HG03064 (cell line): ENCODE measurements around the gene ABRACL.
A peak's percentile ranks its signal among the peaks of the same experiment; 100 is the strongest.
"Not testable (repeated sequence)": the region's sequence is repeated elsewhere in the genome, so short reads cannot be mapped to it uniquely, and the experiment has no call there.

Source experiments
- ATAC-seq: cut with Tn5 transposase; IDR thresholded peaks from one replicate; pipeline ENCODE4 v1.9.1; 2021; ENCODE audit warnings: low read depth; ENCODE audit not compliant: unreplicated experiment

The ABRACL gene, protein sequence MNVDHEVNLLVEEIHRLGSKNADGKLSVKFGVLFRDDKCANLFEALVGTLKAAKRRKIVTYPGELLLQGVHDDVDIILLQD

GRCh38 chr6:139028658-139029469 lies at the start of gene ABRACL:
Gene ABRACL, plus strand, starts transcription at chr6:139028745. Its CDS starts 5,416 bp downstream, at chr6:139034161.
- ATAC-seq: peak; percentile 54

- ATAC-seq: no peak
Observed at GRCh38 chr6:138979365-138979764, 49.2 kb upstream of the ABRACL start.

DNA sequence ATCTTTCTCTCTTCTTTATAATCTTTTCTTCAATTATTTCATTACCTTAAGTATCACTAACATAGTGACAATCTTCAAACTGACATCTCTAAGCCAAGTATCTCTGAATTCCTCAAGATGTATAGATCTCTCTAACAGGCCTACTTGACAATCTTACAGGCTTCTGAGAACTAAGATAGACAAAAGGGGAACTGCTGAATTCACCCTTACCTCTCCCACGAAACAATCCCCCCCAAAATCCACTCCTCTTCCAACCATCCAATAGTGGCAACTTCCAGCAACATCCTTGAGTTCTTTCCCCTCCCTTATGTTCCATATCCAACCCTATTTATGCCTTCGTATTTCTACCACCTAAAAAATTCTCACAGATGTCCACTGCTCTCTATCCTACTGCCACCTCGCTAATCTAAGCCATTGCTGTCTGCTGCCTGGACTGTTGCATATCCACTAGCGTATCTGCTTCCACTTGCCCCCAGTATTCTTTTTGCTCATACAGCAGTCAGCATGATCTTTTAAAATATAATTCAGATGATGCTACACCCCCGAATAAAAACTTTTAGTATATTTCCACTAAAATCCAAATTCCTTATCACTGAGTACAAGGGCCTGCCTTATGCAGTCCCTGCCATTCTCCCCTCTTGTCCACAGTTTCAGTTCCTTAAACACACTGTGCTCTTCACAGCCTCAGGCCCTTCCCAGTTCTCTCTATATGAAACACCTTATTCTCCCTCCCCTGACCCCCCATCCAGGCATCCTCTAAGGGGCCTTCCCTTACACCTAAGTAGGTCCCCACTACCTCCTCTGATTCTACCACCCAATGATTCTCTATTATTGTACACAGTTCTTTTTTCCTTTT lies 48.5 kb upstream of the ABRACL start:
- ATAC-seq: no peak

DNA sequence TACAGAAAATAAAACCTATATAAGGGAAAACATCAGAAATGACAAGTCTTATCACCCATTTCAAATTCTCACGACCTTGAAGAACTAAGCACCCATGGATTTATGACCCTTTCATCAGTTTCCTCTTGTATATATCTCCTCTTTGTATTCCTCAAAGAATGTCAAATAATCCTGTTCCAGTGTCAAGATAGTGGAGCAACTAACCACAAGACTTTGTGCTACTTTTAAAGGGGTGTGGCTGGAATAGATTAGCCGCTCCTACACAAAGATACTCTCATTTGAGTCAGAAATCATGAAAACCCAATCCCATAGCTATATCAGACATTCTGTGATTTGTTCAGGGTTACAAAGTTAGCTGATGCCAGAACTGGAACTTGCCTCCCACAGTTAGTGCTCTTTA lies 47.1 kb upstream of the ABRACL start:
- no peak for ATAC-seq

GRCh38 chr6:138986578-138986977 lies 42.0 kb upstream of the ABRACL start:
- ATAC-seq: no peak

DNA sequence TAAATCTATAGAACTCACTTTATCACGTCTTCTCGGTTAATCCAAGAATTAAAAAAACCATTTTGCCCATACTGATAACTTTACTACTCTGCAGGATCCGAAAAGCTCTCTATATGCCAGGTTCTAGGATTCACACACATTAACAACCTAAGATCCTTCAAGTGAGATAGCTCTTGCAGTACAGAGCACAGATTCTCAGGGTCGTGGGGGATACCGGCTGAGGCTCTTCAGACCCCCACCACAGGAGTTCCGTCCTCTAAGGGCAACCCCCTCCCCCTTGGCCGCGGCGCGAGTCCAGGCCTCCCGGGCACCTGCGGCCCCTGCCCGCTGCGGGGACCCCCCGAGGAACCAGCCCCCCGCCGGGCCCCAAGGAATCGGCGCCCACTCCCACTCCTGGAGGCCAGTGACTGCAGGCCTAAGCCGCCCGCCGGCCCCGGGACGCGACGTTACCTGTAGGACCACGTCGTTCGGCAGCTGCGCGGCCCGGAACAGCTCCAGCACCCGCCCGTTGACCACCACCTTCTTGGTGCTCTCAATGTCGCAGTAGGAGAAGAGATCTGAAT lies 41.4 kb upstream of the ABRACL start:
- ATAC-seq: peak; percentile 2

DNA sequence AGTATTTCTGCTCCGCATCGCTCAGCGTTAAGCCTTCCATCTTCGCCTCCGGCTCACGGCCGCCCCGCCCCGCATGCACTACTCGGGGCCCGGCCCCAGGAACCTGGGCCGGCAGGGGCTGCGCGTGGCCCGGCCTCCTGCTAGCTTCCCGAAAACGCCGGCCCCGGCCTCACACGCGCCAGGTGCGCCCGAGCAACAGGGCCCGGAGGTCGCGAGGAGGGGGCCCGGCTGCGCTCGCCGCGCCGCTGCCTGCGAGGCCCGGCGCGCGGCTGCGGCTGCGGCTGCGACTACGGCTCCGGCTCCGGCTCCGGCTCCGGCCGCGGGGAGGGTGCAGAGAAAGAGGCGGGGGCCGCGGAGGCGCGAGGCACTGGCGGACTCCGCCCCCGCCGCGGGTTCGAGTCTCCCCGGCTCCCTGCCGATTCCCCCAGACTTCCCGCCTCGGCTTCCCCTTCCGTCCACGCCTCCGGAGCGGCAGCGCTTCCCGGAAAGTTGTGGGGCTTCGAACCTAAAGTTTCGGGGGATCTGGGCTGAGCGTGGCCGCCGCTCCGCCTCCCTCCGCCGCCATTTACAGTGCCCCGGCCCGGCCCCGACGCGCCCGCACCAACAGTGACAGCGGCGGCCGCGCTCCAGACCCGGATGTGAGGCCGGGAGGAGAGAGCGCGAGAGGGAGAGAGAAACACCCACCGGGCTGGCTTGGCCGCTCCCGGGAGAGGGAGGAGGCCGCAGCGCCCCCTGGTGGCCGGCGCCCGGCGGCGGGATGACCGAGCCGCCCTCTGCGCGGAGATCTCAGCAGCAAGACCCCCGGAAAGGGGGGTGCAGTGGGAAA lies 40.7 kb upstream of the ABRACL start, which contains the start of gene REPS1:
Gene REPS1, minus strand, starts transcription at position 611 of the 826 bp plus-strand sequence. Its CDS starts 571 bp downstream, at position 40.
- ATAC-seq: peak; percentile 94

DNA sequence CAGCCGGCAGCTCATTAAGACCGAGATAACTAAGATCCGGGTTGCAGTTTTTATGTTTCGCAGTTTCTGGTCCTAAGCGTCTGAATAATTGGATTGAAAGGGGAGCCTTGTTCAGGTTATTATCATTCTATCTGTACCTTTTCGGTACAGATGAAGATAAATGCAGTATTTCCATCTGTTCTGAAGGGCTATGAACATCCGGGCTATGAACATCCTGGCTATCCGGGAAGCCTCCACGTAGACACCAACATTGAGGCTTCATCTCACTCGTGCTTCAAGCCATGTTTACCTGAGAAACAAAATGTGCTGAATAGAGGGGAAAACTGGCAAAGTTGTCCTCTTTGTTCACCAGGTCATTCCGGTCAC lies 40.1 kb upstream of the ABRACL start:
- peak; percentile 8 for ATAC-seq

DNA sequence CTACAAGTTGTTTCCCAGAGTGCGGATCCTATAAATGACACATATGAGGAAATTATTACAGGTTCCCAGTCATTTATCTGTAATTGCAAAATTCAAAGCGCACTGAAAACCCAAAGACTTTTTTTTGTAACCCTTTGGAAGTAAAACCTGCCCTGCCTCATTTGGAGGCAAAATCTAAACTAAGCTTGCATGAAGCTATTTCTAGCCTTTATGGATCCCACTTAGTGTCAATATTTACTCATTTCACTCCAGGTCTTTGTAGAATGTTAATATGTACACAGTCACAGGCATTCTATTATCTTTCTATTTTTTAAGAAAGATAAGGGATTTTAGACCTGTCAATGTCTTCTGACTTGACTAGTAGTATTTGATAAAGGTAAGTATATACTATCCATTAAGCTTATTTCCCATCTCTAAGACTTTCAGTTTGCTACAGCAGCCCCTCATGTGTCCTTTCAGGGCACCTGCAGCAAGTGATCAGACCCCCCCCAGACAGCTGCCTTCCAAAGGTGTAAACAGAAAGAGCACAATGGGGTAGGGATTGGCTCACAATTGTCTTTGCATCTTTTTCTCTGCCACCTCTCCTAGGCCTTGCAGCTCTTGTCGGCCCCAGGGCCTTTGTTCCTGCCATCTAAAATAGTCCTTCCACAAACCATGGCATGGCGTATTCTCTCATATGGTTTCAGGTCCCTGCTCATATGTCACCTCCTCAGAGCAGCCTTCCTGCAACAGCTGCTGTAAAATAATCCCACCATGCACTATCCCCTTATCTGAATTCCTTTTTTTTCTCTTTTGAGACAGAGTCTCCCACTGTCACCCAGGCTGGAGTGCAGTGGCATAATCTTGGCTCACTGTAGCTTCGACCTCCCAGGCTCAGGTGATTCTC lies 39.2 kb upstream of the ABRACL start:
- ATAC-seq: no peak

- ATAC-seq: no peak
Observed at GRCh38 chr6:138991206-138991605, 37.3 kb upstream of the ABRACL start.

- not testable (repeated sequence) for ATAC-seq
Observed at GRCh38 chr6:138992965-138993364, 35.6 kb upstream of the ABRACL start.

DNA sequence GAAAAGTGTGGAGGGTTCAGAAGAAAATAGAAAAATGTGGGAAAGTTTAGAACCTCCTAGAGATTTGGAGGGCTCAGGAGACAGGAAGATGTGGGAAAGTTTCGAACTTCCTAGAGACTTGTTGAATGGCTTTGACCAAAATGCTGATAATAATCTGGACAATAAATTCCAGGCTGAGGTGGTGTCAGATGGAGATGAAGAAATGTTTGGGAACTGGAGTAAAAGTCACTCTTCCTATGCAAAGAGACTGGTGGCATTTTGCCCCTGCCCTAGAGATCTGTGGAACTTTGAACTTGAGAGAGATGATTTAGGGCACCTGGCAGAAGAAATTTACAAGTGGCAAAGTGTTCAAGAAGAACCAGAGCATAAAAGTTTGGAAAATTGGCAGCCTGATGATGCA lies 35.1 kb upstream of the ABRACL start:
- ATAC-seq: not testable (repeated sequence)

DNA sequence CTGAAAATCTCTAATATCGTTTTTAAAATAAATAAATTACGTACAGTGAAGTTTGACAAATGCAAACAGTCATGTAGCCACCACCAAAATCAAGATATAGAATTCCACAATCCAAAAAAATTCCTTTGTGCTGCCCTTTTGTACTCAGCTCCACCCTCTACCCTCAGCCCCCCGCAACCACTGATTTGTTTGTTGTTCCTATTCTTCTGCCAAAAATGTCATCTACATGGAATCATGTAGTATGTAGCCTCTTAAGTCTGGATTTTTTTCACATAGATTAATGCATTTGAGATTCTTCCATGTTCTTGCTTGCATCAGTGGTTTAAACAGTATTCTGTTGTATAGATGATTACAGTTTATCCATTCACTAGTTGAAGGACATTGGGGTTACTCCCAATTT lies 32.0 kb upstream of the ABRACL start:
- no peak for ATAC-seq

DNA sequence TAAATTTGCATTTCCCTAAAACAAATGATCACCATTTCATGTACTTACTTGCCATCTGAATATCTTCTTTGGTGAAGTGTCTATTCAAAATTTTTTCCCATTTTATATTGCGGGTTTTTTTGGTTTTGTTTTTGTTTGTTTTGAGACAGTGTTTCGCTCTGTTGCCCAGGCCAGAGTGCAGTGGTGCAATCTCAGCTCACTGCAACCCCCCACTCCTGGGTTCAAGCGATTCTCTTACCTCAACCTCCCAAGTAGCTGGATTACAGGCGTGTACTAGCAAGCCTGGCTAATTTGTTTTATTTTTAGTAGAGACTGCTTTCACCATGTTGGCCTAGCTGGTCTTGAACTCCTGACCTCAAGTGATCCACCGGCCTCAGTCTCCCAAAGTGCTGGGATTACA lies 31.4 kb upstream of the ABRACL start:
- no peak for ATAC-seq

DNA sequence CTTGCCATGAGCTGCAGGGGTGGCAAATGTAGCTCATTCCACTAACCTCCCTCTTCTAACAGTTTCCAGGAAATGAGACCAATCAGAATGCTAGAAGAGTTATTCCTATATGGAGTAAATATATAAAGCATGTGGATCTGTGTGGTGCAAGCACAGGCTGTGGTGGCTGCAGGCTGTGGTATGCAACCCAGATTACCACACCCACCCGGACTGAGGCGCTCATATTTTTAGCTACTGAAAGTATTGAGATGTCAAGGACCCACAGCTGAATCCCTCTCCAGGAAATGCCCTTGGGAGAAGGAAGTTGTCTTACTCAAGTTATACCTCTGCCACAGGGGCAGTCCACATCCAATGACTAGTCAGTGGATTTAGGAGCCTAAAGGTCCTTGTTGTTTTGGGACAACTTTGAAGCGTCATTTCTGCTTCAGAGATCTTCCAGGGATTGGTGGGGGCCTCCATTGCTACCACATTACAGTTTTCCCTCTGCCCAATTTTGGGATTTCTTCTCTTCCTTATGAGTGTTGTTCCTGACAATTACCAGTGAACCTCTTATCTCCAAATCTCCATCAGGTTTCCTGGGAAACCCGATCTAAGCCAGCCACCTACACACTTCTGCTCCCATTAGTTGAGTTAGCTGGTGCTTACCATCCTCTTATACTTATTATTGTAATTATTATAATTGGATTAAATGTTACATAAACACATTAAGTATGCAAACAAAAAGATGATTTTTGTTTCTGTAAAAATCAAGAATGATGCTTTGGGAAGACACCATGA lies 28.4 kb upstream of the ABRACL start:
- ATAC-seq: no peak

DNA sequence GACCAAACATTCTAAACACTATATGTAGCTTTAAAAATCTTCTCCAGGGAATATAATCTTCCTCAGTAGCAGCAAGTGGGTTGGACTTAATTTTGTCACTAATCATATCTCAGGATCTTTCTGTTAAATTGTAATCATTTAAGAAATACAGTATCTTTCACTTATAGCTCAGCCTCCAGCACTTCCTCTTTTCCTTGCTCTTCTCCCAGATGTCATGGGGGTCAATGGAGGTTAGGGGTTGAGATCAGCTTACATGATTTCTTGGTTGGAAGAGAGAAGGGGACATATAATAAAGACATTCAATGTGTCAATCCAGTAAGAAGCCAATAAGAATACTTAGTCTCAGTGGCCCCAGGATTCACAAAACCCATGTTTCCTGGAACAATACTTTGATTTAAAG lies 24.8 kb upstream of the ABRACL start:
- no peak for ATAC-seq

DNA sequence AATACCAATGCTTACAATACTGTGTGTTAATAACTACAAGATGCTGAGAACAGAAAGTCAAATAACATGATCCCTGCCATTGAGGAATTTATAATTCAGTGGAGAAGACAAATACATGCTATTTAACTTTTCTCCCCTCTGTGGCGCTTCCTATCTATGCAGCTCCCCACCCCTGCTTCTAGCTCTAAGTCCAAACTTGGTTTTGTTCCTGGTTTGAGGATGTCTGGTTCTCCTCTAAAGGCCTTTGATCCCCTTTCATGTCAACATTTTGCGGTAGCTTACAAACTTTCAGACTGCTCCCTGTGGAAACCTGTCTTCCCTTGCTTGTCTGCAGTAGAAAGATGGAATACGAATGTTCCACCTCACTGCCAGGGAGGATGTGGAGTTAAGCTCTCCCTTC lies 22.1 kb upstream of the ABRACL start:
- no peak for ATAC-seq

GRCh38 chr6:139007428-139007827 lies 21.1 kb upstream of the ABRACL start:
- no peak for ATAC-seq

DNA sequence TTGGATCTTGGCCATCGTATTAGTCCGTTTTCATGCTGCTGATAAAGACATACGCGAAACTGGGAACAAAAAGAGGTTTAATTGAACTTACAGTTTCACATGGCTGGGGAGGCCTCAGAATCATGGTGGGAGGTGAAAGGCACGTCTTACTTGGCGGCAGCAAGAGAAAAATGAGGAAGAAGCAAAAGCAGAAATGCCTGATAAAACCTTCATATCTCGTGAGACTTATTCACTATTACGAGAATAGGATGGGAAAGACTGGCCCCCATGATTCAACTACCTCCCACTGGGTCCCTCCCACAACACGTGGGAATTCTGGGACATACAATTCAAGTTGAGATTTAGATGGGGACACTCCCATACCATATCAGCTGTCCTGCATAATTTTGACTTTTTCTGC lies 20.4 kb upstream of the ABRACL start:
- no peak for ATAC-seq
